Breast epithelium (tissue), 3 donors: ENCODE data around the gene WDHD1.
A peak's percentile ranks its signal among the peaks of the same experiment; 100 is the strongest.

Experiments used
- POLR2A ChIP-seq: fragments of 450-650 bp; IDR thresholded peaks from one replicate; pipeline ENCODE4 v1.6.1; 2016; ENCODE audit warnings: antibody characterized with exemption, mild to moderate bottlenecking, moderate library complexity
- POLR2AphosphoS5 ChIP-seq, 3 donors: sonication (generic); formaldehyde crosslinking; IDR thresholded peaks; one replicate each; pipeline ENCODE4 v1.6.1; 2017; ENCODE audit warnings: antibody characterized with exemption in 3 of 3
- TF ChIP-seq, protein P1 (sequence below), 3 donors: fragments of 450-650 bp; IDR thresholded peaks; one replicate each; pipeline ENCODE4 v1.5.1; 2016 to 2017; ENCODE audit warnings: antibody characterized with exemption in 3 of 3, mild to moderate bottlenecking in 3 of 3, moderate library complexity in 3 of 3

DNA sequence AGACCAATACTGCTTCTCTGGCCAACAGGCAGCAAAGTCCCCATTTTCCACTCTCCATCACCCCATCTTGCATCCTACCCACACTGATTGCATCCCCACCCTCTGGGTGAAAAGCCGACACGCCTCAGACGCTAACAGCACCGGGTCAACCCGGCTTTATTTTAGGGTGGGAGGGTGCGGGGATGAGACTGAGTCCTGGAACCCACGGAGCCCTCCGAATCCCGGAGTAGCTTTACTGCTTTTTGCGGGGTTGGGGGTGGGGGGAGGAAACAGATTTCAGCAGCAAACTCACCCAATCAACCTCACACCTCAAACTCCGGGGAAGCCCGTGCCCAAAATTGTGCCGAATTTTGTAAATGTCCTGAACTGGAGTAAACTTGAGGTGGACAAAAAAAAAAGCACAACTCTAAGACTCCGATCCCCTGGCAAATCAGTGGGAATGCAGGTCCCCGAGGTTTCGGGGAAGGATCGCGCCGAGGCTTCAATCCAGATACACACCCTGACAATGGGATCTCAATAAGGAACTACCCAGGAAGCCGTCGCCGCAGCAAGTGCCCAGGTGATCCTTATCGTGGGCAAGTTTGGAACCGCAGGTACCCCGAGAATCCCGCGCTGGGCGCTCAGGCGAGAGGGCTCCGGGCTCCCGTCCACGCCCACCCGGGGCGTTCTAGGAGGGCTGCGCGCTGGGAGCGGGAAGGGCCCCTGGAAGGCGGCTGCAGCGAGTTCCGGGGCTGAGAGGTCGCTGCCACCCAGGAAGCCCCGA lies 125.3 kb downstream of the WDHD1 start:
- TF ChIP-seq, protein P1, sequence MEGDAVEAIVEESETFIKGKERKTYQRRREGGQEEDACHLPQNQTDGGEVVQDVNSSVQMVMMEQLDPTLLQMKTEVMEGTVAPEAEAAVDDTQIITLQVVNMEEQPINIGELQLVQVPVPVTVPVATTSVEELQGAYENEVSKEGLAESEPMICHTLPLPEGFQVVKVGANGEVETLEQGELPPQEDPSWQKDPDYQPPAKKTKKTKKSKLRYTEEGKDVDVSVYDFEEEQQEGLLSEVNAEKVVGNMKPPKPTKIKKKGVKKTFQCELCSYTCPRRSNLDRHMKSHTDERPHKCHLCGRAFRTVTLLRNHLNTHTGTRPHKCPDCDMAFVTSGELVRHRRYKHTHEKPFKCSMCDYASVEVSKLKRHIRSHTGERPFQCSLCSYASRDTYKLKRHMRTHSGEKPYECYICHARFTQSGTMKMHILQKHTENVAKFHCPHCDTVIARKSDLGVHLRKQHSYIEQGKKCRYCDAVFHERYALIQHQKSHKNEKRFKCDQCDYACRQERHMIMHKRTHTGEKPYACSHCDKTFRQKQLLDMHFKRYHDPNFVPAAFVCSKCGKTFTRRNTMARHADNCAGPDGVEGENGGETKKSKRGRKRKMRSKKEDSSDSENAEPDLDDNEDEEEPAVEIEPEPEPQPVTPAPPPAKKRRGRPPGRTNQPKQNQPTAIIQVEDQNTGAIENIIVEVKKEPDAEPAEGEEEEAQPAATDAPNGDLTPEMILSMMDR (IDR thresholded peaks at IDR 0.05): peak in 1 of 3 donors; percentile 13
- TF ChIP-seq POLR2A (no peak), POLR2AphosphoS5 (IDR thresholded peaks at IDR 0.05) (no peak)
